ENCODE measurements around the gene TAS2R41.

TAS2R41 gene

GRCh38 chr7:143494622-143495021 lies 16.9 kb downstream of the TAS2R41 start:
- no peak for DNase-seq

GRCh38 chr7:143495851-143496250 lies 18.2 kb downstream of the TAS2R41 start:
- DNase-seq = no peak

- no peak for DNase-seq
Measured at GRCh38 chr7:143496263-143496662, 18.6 kb downstream of the TAS2R41 start.

- no peak for DNase-seq
Measured at GRCh38 chr7:143497008-143497795, 19.5 kb downstream of the TAS2R41 start.

GRCh38 chr7:143499246-143499645 lies 21.6 kb downstream of the TAS2R41 start:
- peak; percentile 45 for DNase-seq

GRCh38 chr7:143499743-143500348 lies 22.2 kb downstream of the TAS2R41 start:
- DNase-seq = no peak

GRCh38 chr7:143503261-143503660 lies 25.6 kb downstream of the TAS2R41 start:
- DNase-seq = no peak

- no peak for DNase-seq
Measured at GRCh38 chr7:143504215-143504936, 26.7 kb downstream of the TAS2R41 start.

- no peak for DNase-seq
Measured at GRCh38 chr7:143504937-143505297, 27.2 kb downstream of the TAS2R41 start.

- DNase-seq = no peak
Measured at GRCh38 chr7:143505838-143506237, 28.2 kb downstream of the TAS2R41 start.

GRCh38 chr7:143507094-143507518 lies 29.4 kb downstream of the TAS2R41 start:
- no peak for DNase-seq

- no peak for DNase-seq
Measured at GRCh38 chr7:143507534-143508055, 29.9 kb downstream of the TAS2R41 start.

GRCh38 chr7:143510854-143511592 lies 33.4 kb downstream of the TAS2R41 start:
- no peak for DNase-seq

- DNase-seq = no peak
Measured at GRCh38 chr7:143511593-143512047, 33.9 kb downstream of the TAS2R41 start.

GRCh38 chr7:143512488-143513340 lies 35.0 kb downstream of the TAS2R41 start:
- no peak for DNase-seq

GRCh38 chr7:143514487-143514886 lies 36.8 kb downstream of the TAS2R41 start:
- DNase-seq = no peak

GRCh38 chr7:143514995-143515735 lies 37.5 kb downstream of the TAS2R41 start:
- DNase-seq = peak; percentile 37

- no peak for DNase-seq
Measured at GRCh38 chr7:143516981-143517380, 39.3 kb downstream of the TAS2R41 start.

- DNase-seq = no peak
Measured at GRCh38 chr7:143518521-143518920, 40.8 kb downstream of the TAS2R41 start.

GRCh38 chr7:143518941-143519340 lies 41.3 kb downstream of the TAS2R41 start:
- DNase-seq = no peak

Data from right hindlimb (tissue), 1 donor.